MV-4-11 (cell line): ENCODE results near the gene NBEA.

Experiments
- DNase-seq: peaks from one replicate; lab custom pipeline; 2025; lab: John Stamatoyannopoulos, UW

Gene NBEA

GRCh38 chr13:35164324-35164932, 222.4 kb downstream of the NBEA start:
- peak; percentile 22 for DNase-seq

GRCh38 chr13:35165205-35165604, 223.1 kb downstream of the NBEA start:
- DNase-seq: no peak

DNA sequence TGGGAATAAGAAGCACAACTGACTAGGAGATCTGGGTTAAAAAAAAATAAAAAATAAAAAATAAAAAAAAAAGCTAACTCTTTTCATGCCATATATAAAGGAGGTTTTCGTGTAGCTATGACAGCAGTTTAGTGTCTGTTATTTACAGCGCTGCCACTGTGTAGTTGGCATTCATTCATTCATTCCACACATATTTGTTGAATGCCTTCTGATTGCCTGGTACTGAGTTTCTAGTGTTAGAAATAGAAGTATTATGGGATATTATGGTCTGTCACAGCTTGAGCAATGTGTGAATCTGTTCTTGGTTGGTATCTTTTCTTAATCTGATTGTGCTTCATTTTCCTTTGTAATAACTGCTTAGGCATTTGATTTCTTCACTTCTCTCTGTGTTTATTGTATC, 237.4 kb downstream of the NBEA start:
- DNase-seq: no peak

DNA sequence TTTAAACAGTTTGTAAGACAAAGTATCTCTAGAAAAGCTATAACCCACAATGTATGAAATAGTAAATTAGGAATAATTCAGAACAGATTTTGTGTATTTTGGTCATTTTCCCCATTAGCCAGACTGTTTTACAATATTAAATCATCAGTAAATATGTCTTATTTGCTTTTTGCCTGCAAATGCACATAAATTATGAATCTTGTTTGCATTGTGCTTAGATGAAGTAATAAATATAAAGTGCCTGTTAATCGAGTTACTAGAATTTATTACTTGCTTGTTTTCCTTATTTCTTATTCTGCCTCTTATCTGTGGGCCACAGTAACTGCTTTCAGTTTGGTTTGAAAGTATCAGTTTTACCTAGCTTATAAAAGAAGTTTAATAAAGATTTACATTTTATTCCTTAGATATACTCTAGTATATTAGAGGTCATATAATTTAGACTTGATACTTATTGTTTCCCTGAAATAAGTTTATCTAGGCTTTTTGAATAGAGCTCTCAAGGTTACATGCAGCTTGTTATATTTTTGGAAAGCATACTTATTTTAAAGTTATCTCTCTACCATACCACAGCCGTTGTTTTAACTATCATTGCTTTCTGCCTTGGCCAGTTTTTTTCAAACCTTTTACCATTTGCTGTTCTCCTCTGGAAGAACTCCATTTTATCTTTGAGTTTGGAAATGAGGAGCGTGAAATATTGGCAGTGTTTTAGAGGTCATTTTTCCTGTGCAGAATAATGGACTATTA, 238.0 kb downstream of the NBEA start:
- no peak for DNase-seq

DNA sequence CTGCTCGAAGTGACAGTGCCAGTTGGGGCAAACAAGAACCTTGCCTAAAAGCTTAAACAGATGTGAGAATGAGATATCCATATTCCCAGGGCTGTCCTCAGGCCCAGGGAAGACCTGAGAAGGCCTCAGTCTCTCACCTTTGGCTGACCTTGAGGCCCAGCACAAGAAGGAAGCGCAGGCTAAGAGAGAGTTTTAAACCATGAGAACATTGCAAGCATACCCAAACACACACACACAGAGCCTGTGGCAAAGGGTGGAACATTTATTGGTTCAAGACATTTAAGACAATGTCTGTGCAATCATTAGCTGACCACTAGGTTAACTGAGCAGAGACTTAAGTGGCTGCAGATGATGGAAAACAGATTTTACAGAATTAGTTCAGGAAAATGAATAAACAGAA, 248.2 kb downstream of the NBEA start:
- DNase-seq: no peak

DNA sequence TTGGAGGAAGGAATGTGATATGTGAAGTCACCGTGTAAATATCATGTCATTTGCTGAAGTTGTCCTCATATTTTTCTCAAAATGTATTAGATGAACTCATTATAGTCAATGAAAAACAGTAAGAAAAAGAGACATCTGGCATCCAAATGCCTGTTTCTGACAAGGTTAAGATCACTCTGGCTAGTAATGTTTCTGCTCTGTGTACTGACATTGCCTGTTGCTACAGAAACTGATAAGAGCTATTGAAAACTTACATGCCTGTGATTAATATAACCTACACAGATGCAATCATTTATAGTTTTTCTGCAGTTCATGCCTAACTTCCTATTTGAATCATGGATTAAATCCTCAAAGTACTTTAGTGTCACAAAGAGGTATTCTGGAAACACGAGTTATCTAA, 249.8 kb downstream of the NBEA start:
- no peak for DNase-seq

- no peak for DNase-seq
Measured at GRCh38 chr13:35198613-35199200, 256.6 kb downstream of the NBEA start.

- DNase-seq: no peak
Measured at GRCh38 chr13:35208587-35208986, 266.5 kb downstream of the NBEA start.

DNA sequence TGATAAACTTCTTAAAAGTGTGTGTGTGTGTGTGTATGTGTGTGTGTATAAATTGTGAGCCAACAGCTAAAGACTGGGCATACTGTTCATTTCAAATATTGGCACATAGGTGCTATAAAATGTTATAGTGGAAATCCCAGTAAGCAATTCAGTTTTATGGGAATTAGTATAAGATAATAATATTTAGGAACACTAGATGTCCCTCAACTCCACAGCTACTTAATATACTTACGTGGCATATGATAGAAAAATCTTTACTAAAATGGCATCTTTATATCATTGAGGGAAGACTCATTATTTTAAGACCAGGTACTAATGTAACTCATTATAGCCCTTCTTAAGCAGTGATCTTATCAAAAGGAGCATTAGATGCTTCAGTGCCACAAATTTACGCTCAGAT, 268.2 kb downstream of the NBEA start:
- no peak for DNase-seq

DNA sequence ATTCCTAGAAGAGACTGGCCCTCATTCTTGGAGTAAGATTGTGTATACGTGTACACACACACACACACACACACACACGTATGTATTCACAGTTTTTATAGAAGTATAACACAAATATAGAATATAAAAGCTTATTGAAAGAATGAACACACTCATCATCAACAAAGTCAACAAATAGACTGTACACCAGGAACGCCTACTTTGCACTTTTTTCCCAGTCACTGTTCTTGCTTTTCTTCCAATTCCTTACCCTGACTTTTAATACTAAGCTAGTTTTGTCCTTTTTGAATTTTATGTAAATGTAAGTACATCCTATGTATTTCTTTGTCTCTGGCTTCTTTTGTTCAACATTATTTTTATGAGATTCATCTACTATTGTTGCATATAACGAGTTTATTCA, 269.9 kb downstream of the NBEA start:
- DNase-seq: no peak

GRCh38 chr13:35213911-35214310, 271.8 kb downstream of the NBEA start:
- no peak for DNase-seq

- DNase-seq: no peak
Measured at GRCh38 chr13:35216131-35216530, 274.1 kb downstream of the NBEA start.

GRCh38 chr13:35219021-35219420, 277.0 kb downstream of the NBEA start:
- DNase-seq: no peak

- no peak for DNase-seq
Measured at GRCh38 chr13:35225159-35225558, 283.1 kb downstream of the NBEA start.

GRCh38 chr13:35225582-35225981, 283.5 kb downstream of the NBEA start:
- no peak for DNase-seq

DNA sequence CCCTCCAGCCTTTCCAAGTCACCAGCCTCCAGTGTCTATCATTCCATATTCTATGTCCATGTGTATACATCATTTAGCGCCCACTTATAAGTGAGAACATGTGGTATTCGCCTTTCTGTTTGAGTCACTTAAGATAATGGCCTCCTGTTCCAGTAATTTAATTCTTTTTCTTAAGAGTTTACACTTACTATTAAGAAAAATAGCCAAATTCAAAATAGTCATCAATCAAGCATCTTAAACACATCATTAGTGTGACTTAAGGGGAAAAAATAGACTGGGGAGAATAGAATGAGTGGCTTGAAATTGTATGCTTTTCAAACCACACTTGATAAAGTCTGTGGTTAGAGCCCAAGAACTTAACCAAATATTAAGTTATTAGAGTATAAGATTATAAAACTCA, 286.5 kb downstream of the NBEA start:
- no peak for DNase-seq

DNA sequence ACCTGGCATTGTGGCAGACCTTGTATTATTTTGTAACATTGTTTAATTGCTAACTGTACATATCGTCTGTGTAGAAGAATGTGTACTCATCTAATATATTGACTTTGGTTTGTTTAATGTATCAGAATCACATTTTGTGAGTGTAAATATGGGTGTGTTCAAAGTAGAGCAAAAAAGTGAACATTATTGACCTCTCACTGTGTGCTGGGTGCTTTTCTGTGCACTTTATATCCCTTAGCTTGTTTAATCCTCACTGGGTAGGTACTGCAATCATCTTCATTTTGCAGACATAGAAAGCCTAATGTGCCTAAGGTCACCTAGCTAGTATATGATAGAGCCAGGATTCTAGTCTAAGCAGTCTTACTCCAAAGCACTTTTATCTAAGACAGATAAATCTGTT, 289.4 kb downstream of the NBEA start:
- no peak for DNase-seq

GRCh38 chr13:35238274-35238673, 296.2 kb downstream of the NBEA start:
- DNase-seq: no peak

GRCh38 chr13:35252536-35253205, 310.6 kb downstream of the NBEA start:
- no peak for DNase-seq

GRCh38 chr13:35255241-35255640, 313.2 kb downstream of the NBEA start:
- DNase-seq: no peak

DNA sequence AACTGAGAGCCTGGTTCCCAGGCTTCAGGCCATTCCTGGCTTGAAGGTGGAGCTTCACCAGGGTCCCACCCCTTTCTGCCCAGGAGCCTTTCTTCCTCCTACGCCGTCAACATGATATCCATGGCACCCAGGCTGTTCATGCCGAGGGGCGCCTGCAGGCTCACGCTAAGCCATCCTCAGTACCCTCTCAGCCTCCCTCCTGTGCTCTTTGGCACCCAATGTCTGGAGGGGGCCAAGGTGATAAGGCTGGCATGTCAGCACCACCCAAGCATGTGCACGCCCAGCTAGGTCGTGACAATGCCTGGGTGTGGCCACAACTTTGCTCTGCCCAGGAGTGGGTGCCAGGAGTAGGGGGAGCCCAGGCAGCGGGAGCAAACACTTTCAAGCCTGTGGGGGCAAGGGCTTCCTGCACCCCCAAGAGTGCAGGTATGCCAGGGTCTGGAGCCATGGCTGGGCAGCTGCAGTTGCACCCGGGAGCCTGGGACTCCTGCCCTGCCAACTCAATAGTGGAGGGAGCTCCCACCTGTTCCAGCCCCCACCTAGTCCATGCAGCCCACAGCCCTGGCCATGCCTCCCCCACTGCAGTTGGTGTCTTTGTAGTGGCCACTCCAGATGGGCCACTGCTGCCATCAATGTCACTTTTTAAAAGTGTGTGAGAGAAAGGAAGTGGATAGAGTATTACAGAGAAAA, 314.5 kb downstream of the NBEA start:
- DNase-seq: no peak

DNA sequence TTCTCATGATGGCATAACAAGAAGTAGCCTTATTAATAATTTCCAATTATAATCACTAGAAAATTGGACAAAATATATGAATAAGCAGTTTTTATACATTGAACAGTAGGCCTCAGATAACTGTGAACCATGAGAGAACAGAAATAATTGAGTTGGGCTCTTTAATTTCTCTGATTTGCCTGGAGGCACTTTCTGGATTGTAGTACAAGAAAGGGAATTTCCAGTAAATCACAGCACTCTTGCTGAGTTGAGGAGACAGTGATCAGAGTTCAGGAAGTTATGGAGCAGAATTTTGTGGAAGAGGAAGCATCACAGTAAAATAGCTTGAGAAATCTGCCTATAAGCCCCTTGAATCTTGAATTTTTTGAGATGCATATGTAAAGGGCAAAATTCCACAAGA, 318.2 kb downstream of the NBEA start:
- no peak for DNase-seq
